Measurements from ENCODE around the gene PRDM11.

PRDM11 gene

DNA sequence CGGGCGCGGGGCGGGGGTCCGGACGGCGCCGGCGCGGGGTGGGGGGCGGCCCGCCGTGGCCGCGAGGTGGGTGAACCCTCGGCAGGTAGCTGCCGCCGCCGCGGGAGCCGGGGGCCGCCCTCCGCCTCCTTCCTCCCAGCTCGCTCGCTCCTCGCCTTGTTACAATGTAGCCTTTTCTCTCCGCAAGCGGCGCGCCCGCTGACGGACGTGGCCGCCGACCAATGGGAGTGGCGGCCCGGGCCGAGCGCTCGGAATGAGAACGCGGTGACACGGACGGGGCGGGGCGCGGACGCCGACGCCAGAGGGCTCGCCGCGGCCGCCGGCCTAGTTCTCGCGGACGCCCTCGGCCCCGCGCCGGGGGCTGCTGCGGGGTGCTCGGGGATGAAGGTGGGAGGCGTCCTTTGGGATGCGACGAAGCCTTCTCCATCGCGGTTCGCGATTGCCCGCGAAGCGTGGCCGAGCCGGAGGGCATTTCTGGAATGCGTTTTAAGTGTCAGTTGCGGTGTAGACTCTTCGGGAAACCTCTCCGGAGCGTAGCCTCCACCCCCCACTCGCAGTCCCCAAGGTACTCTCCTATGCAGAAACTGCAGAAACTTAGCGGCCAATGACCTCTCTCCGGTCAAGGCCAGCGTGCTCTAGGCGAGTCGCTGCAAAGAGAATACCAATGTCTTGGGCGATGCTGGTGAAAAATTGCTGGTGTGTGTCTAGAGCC is 734 bp downstream of the PRDM11 start:
- TF ChIP-seq, protein P1, sequence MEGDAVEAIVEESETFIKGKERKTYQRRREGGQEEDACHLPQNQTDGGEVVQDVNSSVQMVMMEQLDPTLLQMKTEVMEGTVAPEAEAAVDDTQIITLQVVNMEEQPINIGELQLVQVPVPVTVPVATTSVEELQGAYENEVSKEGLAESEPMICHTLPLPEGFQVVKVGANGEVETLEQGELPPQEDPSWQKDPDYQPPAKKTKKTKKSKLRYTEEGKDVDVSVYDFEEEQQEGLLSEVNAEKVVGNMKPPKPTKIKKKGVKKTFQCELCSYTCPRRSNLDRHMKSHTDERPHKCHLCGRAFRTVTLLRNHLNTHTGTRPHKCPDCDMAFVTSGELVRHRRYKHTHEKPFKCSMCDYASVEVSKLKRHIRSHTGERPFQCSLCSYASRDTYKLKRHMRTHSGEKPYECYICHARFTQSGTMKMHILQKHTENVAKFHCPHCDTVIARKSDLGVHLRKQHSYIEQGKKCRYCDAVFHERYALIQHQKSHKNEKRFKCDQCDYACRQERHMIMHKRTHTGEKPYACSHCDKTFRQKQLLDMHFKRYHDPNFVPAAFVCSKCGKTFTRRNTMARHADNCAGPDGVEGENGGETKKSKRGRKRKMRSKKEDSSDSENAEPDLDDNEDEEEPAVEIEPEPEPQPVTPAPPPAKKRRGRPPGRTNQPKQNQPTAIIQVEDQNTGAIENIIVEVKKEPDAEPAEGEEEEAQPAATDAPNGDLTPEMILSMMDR (conservative IDR thresholded peaks at IDR 0.05; ENCODE audit: low read depth, low read length), result no peak
- peak overlapping the region; percentile 76 for H3K4me3 ChIP-seq (ENCODE audit: low read depth, low read length)
- peak; percentile 98 for DNase-seq (ENCODE audit: low read depth)

DNA sequence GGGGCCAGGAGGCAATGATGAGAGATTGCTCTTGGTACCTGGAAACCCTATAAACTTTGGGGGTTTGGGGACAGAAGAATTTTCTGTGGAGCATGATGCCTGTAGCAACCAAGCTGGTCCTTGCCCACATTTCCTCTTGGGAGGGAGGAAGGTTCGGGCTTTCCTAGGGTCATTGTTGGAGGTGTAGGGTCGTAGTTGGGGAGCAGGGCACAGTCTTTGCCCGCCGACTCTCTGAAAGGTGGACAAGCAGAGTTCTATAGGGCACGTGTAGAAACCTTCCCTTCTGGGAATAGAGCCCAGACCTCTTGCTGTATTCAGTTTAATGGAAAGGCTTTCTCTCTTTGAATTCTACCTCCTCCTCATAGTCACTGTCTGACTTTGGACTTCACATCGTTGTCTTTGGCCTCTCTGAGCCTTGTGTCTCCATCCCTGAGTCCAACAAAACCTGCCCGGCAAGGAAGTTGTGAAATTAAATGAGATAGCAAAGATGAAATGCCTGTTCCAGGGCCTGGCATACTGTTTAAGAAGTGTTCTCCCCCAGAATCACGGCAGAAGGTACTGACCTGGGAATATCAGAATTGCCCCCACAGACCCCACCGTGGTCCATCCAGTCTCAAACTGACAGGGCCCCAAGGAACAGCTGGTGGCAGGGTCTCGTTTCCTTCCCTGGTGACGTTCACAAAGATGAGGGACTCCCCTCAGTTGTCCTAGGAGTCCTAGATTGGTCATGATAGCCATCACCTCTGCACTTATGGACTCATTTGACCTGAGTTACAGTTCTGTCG is 1.6 kb downstream of the PRDM11 start:
- no peak for DNase-seq (ENCODE audit: low read depth)
- TF ChIP-seq, protein P1 (conservative IDR thresholded peaks at IDR 0.05; ENCODE audit: low read depth, low read length), result no peak
- peak overlapping the region; percentile 76 for H3K4me3 ChIP-seq (ENCODE audit: low read depth, low read length)

DNA sequence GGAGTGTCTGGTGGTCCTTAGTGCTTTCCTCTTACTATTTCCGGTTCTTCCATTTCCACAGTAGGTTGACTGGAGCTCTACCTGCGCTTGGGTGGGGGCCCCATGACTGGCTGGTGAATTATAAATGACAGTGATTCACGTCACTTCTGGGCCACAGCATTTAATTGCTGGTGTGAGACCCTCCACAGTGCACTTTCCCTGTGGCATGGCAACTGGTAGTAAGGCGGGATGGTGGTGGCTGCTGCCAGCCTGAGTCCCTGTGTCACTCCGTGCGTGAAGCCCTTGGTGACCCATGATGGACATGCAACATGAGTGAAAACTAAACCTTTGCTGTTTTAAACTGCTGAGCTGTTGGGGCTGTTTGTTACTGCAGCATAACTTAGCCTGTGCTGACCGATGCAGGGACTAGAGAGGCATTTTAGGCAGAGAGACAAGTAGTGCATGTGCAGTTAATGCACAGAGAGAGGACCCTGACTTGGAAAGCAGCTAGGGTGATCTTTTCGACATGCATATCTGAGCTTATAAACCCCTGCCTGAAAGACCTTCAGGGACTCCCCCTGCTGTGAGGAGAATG is 3.1 kb downstream of the PRDM11 start:
- no peak for DNase-seq (ENCODE audit: low read depth)

DNA sequence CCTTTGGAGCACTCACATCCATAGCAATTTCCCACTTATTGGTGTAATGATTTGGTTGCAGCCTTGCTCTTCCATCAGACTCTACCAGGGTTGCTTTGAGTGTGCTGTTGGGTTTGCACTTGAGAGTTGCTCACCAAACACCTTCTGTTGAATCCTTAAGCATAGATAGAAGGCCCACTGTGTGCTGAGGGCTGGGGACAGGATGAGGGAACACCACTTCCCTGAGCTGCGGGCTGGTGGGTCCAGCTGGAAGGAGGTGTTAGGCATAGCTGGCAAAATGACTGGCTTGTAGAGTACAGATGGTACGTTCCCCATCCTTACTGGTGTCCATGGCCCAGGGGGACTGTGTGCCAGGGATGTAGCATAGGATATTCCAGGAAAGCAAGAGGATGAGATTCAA is 3.9 kb downstream of the PRDM11 start:
- no peak overlapping the region for H3K4me3 ChIP-seq (ENCODE audit: low read depth, low read length)

More for the DNA sequence above, 3.1 kb downstream of the PRDM11 start:
- TF ChIP-seq, protein P1 (conservative IDR thresholded peaks at IDR 0.05; ENCODE audit: low read depth, low read length), result no peak
- no peak overlapping the region for H3K4me3 ChIP-seq (ENCODE audit: low read depth, low read length)

DNA sequence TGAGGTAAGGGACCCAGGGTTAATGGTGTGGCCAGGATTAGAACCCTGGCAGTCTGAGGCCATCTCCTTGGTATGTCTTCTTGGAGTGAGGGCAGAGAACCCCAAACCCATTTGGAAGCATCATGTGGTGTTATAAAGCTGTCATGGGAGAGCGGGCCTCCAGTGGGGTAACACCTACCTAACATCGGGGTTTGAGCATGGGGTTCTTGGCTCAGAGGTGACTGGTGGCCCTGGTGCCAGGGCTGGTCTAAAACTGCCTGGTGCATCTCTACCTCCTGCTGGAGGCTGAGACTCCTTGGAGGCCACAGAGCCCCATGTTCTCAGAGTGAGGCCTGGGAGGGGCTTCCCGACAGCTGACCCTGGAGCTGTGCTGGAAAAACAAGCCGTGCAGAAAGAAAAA is 4.5 kb downstream of the PRDM11 start:
- no peak overlapping the region for H3K4me3 ChIP-seq (ENCODE audit: low read depth, low read length)
- no peak for DNase-seq (ENCODE audit: low read depth)
- TF ChIP-seq, protein P1 (conservative IDR thresholded peaks at IDR 0.05; ENCODE audit: low read depth, low read length), result no peak

More for the DNA sequence above, 3.9 kb downstream of the PRDM11 start:
- DNase-seq (ENCODE audit: low read depth), result no peak
- TF ChIP-seq, protein P1 (conservative IDR thresholded peaks at IDR 0.05; ENCODE audit: low read depth, low read length), result no peak

DNA sequence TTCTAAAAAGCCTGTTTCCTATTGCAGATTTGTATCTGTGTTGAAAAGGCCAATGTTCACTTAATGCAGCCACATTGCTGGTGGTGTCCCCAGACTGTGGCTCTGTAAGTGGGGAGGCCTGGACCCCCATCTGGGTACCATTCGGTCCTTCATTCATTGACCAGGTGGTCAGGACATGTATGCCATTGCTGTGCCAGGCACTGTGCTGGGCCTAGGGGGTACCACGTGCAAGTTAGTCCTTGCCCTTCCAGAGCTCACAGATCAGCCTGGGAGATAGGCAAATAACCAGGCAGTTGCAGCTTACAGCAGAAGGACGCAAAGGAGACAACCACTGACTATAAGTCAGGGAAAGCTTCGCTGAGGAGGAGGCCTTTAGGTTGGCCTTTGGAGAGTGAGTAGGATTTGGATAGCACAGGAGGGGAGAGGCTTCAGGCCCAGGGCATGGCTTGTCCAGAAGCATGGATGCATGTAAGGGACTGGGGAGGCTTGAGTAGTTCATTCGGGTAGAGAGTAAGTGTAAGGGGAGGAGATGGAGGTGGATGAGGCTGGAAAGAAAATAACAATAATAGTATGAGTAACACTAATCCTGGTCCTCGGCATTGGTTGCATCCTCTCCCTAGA is 5.0 kb downstream of the PRDM11 start:
- TF ChIP-seq, protein P1 (conservative IDR thresholded peaks at IDR 0.05; ENCODE audit: low read depth, low read length), result no peak
- H3K4me3 ChIP-seq (ENCODE audit: low read depth, low read length), result no peak overlapping the region
- DNase-seq (ENCODE audit: low read depth), result no peak
